Measurements from ENCODE around the gene ERRFI1. TPM values are rescaled to one million over a fixed set of nuclear protein-coding genes. Genes with fewer than 3 reads are reported as not detected.

The ERRFI1 gene
- total and polyA plus RNA-seq, 4 donors = 60.7 to 424 (median 106) TPM

GRCh38 chr1:7983086-7983778 lies 42.9 kb downstream of the ERRFI1 start (continued):
- TF ChIP-seq ZBTB33 (IDR thresholded peaks at IDR 0.05) = no peak
- no peak for TF ChIP-seq HNF4G (IDR thresholded peaks at IDR 0.05)
- no peak for TF ChIP-seq FOXA1 (IDR thresholded peaks at IDR 0.05)
- TF ChIP-seq RAD21 (IDR thresholded peaks at IDR 0.05) = peak in 1 of 2 donors; percentile 22

- H3K36me3 ChIP-seq (ENCODE audit: control insufficient read depth in 4 of 4, insufficient read depth in 3 of 4, low read depth in 1 of 4, low read length in 3 of 4) = peaks cover 10 to 54% (median 30%) of the 10 kb centered on the region in 4 donors
- H3K4me1 ChIP-seq (ENCODE audit: control insufficient read depth in 4 of 4, insufficient read depth in 4 of 4, low read length in 3 of 4) = peaks cover 3 to 22% (median 17%) of the 10 kb centered on the region in 4 donors
- no peaks in the 10 kb centered on the region for H3K27me3 ChIP-seq (ENCODE audit: control insufficient read depth in 4 of 4, insufficient read depth in 4 of 4, low read length in 3 of 4)
- H3K9me3 ChIP-seq (ENCODE audit: control insufficient read depth in 4 of 4, low read length in 3 of 4) = no peaks in the 10 kb centered on the region
- WGBS = 89% methylated on average over 7 of the region's 7 CpGs
- peak overlapping the region in 1 of 2 donors; percentile 13 for H3K27ac ChIP-seq (ENCODE audit: low read depth in 1 of 2, low read length in 2 of 2)
- no peak overlapping the region for H3K4me3 ChIP-seq (ENCODE audit: low read depth in 1 of 3, low read length in 3 of 3)
- TF ChIP-seq FOXA2 (IDR thresholded peaks at IDR 0.05) (no peak), GABPA (IDR thresholded peaks at IDR 0.05 in 1 of 2, conservative IDR thresholded peaks at IDR 0.05 in 1 of 2) (no peak), JUND (IDR thresholded peaks at IDR 0.05) (no peak), HNF4G (IDR thresholded peaks at IDR 0.05) (no peak), MAX (IDR thresholded peaks at IDR 0.05) (no peak), TAF1 (conservative IDR thresholded peaks at IDR 0.05) (no peak), SP1 (IDR thresholded peaks at IDR 0.05) (no peak), RAD21 (IDR thresholded peaks at IDR 0.05) (no peak), HNF4A (conservative IDR thresholded peaks at IDR 0.05) (no peak), REST (IDR thresholded peaks at IDR 0.05) (no peak), NR2F2 (IDR thresholded peaks at IDR 0.05) (no peak), FOXA1 (IDR thresholded peaks at IDR 0.05) (no peak), ZBTB33 (IDR thresholded peaks at IDR 0.05) (no peak), ATF3 (IDR thresholded peaks at IDR 0.05) (no peak), CTCF (IDR thresholded peaks at IDR 0.05; ENCODE audit: low read depth, low read length, missing input control) (no peak), EGR1 (IDR thresholded peaks at IDR 0.05; ENCODE audit: low read depth in 2 of 2) (no peak), RXRA (IDR thresholded peaks at IDR 0.05) (no peak), YY1 (IDR thresholded peaks at IDR 0.05) (no peak)
- DNase-seq (ENCODE audit: low spot score) = no peak
- no peak overlapping the region for H3K9ac ChIP-seq (ENCODE audit: low read depth in 1 of 2, low read length in 2 of 2)
Observed at GRCh38 chr1:7980984-7981383, 45.1 kb downstream of the ERRFI1 start.

Measured in liver (tissue), 9 donors.